Prostate gland (tissue), 2 donors: ENCODE measurements around the gene UNC13B. TPM values are rescaled to one million over a fixed set of nuclear protein-coding genes. Genes with fewer than 3 reads are reported as not detected.

ENCODE experiments used
- DNase-seq: peaks from one replicate; pipeline ENCODE4 v3.0.0-alpha.2; 2019; ENCODE audit warnings: low spot score
- H3K27ac ChIP-seq, 2 donors: fragments of 200-600 bp; sonication (generic); 2 replicates each; pipeline ENCODE4 v1.5.1; 2017 to 2019
- H3K27me3 ChIP-seq: fragments of 200-600 bp; sonication (generic); replicated peaks from 2 replicates; pipeline ENCODE4 v1.5.1; 2019; ENCODE audit not compliant: insufficient read depth
- H3K36me3 ChIP-seq, 2 donors: fragments of 200-600 bp; sonication (generic); 1 replicate in 1 of 2; 2 replicates in 1 of 2; pipeline versions ENCODE4 v1.5.1 to v1.8.1; 2017 to 2019
- H3K4me1 ChIP-seq: fragments of 200-600 bp; sonication (generic); replicated peaks from 2 replicates; pipeline ENCODE4 v1.5.1; 2019
- H3K4me3 ChIP-seq, 2 donors: fragments of 200-600 bp; sonication (generic); 2 replicates each; pipeline ENCODE4 v1.5.1; 2017 to 2019
- H3K9me3 ChIP-seq: fragments of 200-600 bp; sonication (generic); 2 replicates; pipeline ENCODE4 v1.5.1; 2017
- CTCF ChIP-seq, 4 experiments: fragments of 200-600 bp in 2 of 4; fragments of 450-650 bp in 2 of 4; sonication (generic) in 2 of 4; IDR thresholded peaks; 1 replicate in 3 of 4; 2 replicates in 1 of 4; pipeline ENCODE4 v1.5.1; 2016 to 2019; ENCODE audit warnings: antibody characterized with exemption in 4 of 4, mild to moderate bottlenecking in 2 of 4, moderate library complexity in 2 of 4
- POLR2A ChIP-seq: fragments of 450-650 bp; IDR thresholded peaks from one replicate; pipeline ENCODE4 v1.6.1; 2016; ENCODE audit warnings: antibody characterized with exemption, mild to moderate bottlenecking
- POLR2AphosphoS5 ChIP-seq: sonication (generic); formaldehyde crosslinking; IDR thresholded peaks from one replicate; pipeline ENCODE4 v1.6.1; 2017; ENCODE audit warnings: antibody characterized with exemption
- WGBS: methylation state at CpG from one replicate; pipeline ENCODE4 v1.1.5; 2018; 5-methylcytosine and 5-hydroxymethylcytosine counted together
- intact Hi-C: fragments of 100-400 bp; cut with DNase I; formaldehyde crosslinking; loops from one replicate; pipeline ENCODE4 v1.14.2; 2022
- total RNA-seq, 2 donors: library from RNA; depleted of rRNA; stranded (reverse); fragments of >200 nt; gene quantifications; one replicate each; pipeline ENCODE4 v1.1.0, GENCODE V29; 2016

The UNC13B gene
- total RNA-seq, 2 donors from 2014 or later, result 63.8 to 140 TPM

GRCh38 chr9:35422753-35423152 lies 260.9 kb downstream of the UNC13B start:
- Histone ChIP-seq H3K27ac (no peak overlapping the region), H3K36me3 (no peaks in the 10 kb centered on the region), H3K9me3 (no peaks in the 10 kb centered on the region), H3K4me3 (no peak overlapping the region), H3K27me3 (no peaks in the 10 kb centered on the region), H3K4me1 (no peaks in the 10 kb centered on the region)
- 81% methylated on average over 2 of the region's 2 CpGs for WGBS
- intact Hi-C loops, result no loop called here
- DNase-seq, result no peak
- no peak for TF ChIP-seq POLR2AphosphoS5
- no peak for TF ChIP-seq POLR2A
- no peak for TF ChIP-seq CTCF (IDR thresholded peaks at IDR 0.05)

- H3K36me3 ChIP-seq, result no peaks in the 10 kb centered on the region
- TF ChIP-seq CTCF (IDR thresholded peaks at IDR 0.05), result no peak
- no peak overlapping the region for H3K27ac ChIP-seq
- no peak overlapping the region for H3K4me3 ChIP-seq
- DNase-seq, result no peak
- no peaks in the 10 kb centered on the region for H3K4me1 ChIP-seq
- H3K27me3 ChIP-seq, result no peaks in the 10 kb centered on the region
- 58% methylated on average over 2 of the region's 2 CpGs for WGBS
- intact Hi-C loops, result no loop called here
- no peaks in the 10 kb centered on the region for H3K9me3 ChIP-seq
Observed at GRCh38 chr9:35423499-35423898, 261.7 kb downstream of the UNC13B start.

- WGBS, result 74% methylated on average over 7 of the region's 7 CpGs
- Histone ChIP-seq H3K27me3 (no peaks in the 10 kb centered on the region), H3K27ac (no peak overlapping the region), H3K4me3 (no peak overlapping the region), H3K36me3 (no peaks in the 10 kb centered on the region), H3K4me1 (no peaks in the 10 kb centered on the region), H3K9me3 (no peaks in the 10 kb centered on the region)
- TF ChIP-seq POLR2A (no peak), POLR2AphosphoS5 (no peak), CTCF (IDR thresholded peaks at IDR 0.05) (no peak)
- intact Hi-C loops, result no loop called here
- no peak for DNase-seq
Observed at GRCh38 chr9:35424356-35425352, 262.8 kb downstream of the UNC13B start.

- intact Hi-C loops, result no loop called here
- WGBS, result 27% methylated on average over 1 of the region's 1 CpG
- H3K27ac ChIP-seq, result no peak overlapping the region
- DNase-seq, result no peak
- TF ChIP-seq CTCF (IDR thresholded peaks at IDR 0.05), result no peak
- TF ChIP-seq POLR2A, result no peak
- TF ChIP-seq POLR2AphosphoS5, result no peak
- no peaks in the 10 kb centered on the region for H3K36me3 ChIP-seq
- H3K4me1 ChIP-seq, result no peaks in the 10 kb centered on the region
- no peak overlapping the region for H3K4me3 ChIP-seq
- no peaks in the 10 kb centered on the region for H3K27me3 ChIP-seq
- no peaks in the 10 kb centered on the region for H3K9me3 ChIP-seq
Observed at GRCh38 chr9:35426627-35427026, 264.8 kb downstream of the UNC13B start.

GRCh38 chr9:35431467-35431866 lies 269.7 kb downstream of the UNC13B start:
- no peak overlapping the region for H3K4me3 ChIP-seq
- H3K27me3 ChIP-seq, result no peaks in the 10 kb centered on the region
- H3K4me1 ChIP-seq, result no peaks in the 10 kb centered on the region
- no peak for DNase-seq
- WGBS, result 87% methylated on average over 1 of the region's 1 CpG
- no peak for TF ChIP-seq CTCF (IDR thresholded peaks at IDR 0.05)
- TF ChIP-seq POLR2A, result no peak
- no peak for TF ChIP-seq POLR2AphosphoS5
- intact Hi-C loops, result no loop called here
- H3K27ac ChIP-seq, result no peak overlapping the region
- H3K36me3 ChIP-seq, result no peaks in the 10 kb centered on the region
- H3K9me3 ChIP-seq, result no peaks in the 10 kb centered on the region
